ENCODE data around the gene SH3GLB1.

DNA sequence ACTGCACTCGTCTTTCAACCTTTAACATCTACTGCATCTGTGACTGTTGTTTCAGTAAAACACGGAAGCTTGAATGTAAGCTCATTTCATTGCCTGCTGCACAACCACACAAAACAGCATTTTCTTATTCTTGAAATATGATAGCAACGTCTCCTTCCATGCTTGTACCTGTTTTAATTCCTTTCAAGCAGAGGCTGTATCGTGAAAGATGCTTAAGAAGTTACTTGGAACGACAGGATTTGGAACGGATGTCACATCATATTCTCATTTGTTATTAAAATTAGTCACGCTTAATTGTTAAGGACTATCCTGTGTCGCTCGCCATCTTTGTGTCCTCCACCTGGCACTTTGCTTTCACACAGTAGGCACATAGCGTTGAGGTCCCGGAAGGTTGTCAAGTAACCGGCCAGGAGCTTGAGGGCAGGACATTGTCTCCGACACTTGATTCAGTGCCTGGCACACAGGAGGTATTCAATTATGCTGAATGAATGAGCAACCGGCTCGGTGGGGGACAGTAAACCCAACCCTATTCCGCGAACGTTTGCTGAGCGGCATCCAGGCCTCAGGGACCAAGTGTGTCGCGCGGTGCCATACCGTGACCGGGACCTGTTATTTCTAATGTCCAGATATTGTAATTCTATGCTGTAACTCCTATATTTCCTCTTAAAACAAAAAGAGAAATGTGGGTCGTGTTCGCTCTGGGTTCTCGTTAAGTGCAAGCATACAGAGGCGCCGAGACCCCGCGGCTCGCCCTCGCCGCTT lies 499 bp upstream of the SH3GLB1 start:
- TF ChIP-seq MAFK (IDR thresholded peaks at IDR 0.05; ENCODE audit: partially characterized antibody) (no peak), KDM1A (IDR thresholded peaks at IDR 0.05; ENCODE audit: low read depth) (no peak), RARB (CRISPR knock-in tag; IDR thresholded peaks at IDR 0.05) (no peak), POLR2A (IDR thresholded peaks at IDR 0.05; ENCODE audit: low read length) (no peak)
- TF ChIP-seq, protein P1, sequence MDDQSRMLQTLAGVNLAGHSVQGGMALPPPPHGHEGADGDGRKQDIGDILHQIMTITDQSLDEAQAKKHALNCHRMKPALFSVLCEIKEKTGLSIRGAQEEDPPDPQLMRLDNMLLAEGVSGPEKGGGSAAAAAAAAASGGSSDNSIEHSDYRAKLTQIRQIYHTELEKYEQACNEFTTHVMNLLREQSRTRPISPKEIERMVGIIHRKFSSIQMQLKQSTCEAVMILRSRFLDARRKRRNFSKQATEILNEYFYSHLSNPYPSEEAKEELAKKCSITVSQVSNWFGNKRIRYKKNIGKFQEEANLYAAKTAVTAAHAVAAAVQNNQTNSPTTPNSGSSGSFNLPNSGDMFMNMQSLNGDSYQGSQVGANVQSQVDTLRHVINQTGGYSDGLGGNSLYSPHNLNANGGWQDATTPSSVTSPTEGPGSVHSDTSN (IDR thresholded peaks at IDR 0.05), result no peak
- TF ChIP-seq, protein P2, sequence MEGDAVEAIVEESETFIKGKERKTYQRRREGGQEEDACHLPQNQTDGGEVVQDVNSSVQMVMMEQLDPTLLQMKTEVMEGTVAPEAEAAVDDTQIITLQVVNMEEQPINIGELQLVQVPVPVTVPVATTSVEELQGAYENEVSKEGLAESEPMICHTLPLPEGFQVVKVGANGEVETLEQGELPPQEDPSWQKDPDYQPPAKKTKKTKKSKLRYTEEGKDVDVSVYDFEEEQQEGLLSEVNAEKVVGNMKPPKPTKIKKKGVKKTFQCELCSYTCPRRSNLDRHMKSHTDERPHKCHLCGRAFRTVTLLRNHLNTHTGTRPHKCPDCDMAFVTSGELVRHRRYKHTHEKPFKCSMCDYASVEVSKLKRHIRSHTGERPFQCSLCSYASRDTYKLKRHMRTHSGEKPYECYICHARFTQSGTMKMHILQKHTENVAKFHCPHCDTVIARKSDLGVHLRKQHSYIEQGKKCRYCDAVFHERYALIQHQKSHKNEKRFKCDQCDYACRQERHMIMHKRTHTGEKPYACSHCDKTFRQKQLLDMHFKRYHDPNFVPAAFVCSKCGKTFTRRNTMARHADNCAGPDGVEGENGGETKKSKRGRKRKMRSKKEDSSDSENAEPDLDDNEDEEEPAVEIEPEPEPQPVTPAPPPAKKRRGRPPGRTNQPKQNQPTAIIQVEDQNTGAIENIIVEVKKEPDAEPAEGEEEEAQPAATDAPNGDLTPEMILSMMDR (IDR thresholded peaks at IDR 0.05), result no peak
- TF ChIP-seq, protein P3, sequence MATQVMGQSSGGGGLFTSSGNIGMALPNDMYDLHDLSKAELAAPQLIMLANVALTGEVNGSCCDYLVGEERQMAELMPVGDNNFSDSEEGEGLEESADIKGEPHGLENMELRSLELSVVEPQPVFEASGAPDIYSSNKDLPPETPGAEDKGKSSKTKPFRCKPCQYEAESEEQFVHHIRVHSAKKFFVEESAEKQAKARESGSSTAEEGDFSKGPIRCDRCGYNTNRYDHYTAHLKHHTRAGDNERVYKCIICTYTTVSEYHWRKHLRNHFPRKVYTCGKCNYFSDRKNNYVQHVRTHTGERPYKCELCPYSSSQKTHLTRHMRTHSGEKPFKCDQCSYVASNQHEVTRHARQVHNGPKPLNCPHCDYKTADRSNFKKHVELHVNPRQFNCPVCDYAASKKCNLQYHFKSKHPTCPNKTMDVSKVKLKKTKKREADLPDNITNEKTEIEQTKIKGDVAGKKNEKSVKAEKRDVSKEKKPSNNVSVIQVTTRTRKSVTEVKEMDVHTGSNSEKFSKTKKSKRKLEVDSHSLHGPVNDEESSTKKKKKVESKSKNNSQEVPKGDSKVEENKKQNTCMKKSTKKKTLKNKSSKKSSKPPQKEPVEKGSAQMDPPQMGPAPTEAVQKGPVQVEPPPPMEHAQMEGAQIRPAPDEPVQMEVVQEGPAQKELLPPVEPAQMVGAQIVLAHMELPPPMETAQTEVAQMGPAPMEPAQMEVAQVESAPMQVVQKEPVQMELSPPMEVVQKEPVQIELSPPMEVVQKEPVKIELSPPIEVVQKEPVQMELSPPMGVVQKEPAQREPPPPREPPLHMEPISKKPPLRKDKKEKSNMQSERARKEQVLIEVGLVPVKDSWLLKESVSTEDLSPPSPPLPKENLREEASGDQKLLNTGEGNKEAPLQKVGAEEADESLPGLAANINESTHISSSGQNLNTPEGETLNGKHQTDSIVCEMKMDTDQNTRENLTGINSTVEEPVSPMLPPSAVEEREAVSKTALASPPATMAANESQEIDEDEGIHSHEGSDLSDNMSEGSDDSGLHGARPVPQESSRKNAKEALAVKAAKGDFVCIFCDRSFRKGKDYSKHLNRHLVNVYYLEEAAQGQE (IDR thresholded peaks at IDR 0.05), result no peak

Data from A549 (cell line).